HepG2 (cell line): ENCODE measurements around the gene TMEM209. TPM values are rescaled to one million over a fixed set of nuclear protein-coding genes. Genes with fewer than 3 reads are reported as not detected.

ENCODE experiments used
- ATAC-seq: fragments of 200-7000 bp; cut with Tn5 transposase; 3 replicates; pipeline ENCODE4 v1.9.1; 2020; ENCODE audit warnings: mild to moderate bottlenecking, moderate library complexity
- BruUV-seq: library from RNA; stranded (reverse); fragments of 400-500 nt; replicated peaks from 2 replicates; lab custom pipeline; 2021; lab: Mats Ljungman, UMichigan
- CTCF ChIA-PET: fragments of 300-600 bp; formaldehyde crosslinking; extraction: SDS; loops from one replicate; lab custom pipeline; 2021; ENCODE audit warnings: low total read pairs, inconsistent platforms, low intra/inter-chr PET ratio; lab: Yijun Ruan, JAX
- POLR2A ChIA-PET: fragments of 350-600 bp; sonication (Branson Sonifier 250); formaldehyde crosslinking; loops from one replicate; lab custom pipeline; 2020; ENCODE audit warnings: antibody characterized with exemption, inconsistent platforms; lab: Yijun Ruan, JAX
- DNase-seq: peaks from one replicate; pipeline ENCODE4 v3.0.0-alpha.2; 2015; ENCODE audit warnings: low spot score
- FAIRE-seq: peaks from 3 replicates; lab custom pipeline; 2011; peaks lifted over from hg19 to GRCh38; lab: Jason Lieb, UNC
- H2AFZ ChIP-seq: one replicate; pipeline ENCODE4 v1.6.1; 2011; ENCODE audit warnings: low read length, inconsistent platforms
- H3K27ac ChIP-seq: fragments of 300-600 bp; 3 replicates; pipeline ENCODE4 v1.8.0; 2011; ENCODE audit warnings: mixed run types, mild to moderate bottlenecking, mixed read lengths, low read length, inconsistent platforms; ENCODE audit not compliant: insufficient read depth; ENCODE audit errors: extremely low read length
- H3K27me3 ChIP-seq, 2 experiments: fragments of 200-600 bp in 1 of 2; 2 replicates in 1 of 2; 3 replicates in 1 of 2; pipeline versions ENCODE4 v1.6.0 to v1.8.0; 2011; ENCODE audit warnings: low read length in 2 of 2, mild to moderate bottlenecking in 2 of 2, moderate library complexity in 2 of 2, inconsistent platforms in 1 of 2; ENCODE audit not compliant: insufficient read depth in 2 of 2, control insufficient read depth in 1 of 2
- H3K36me3 ChIP-seq, 2 experiments: fragments of 200-600 bp in 1 of 2; replicated peaks in 1 of 2; 2 replicates in 1 of 2; 3 replicates in 1 of 2; pipeline versions ENCODE4 v1.5.1 to v1.8.0; 2011; ENCODE audit warnings: low read length in 2 of 2, inconsistent platforms in 1 of 2; ENCODE audit not compliant: insufficient read depth in 2 of 2, control insufficient read depth in 1 of 2
- H3K4me1 ChIP-seq: 2 replicates; pipeline ENCODE4 v1.5.1; 2012; ENCODE audit warnings: low read length, inconsistent platforms; ENCODE audit not compliant: insufficient read depth
- H3K4me2 ChIP-seq: 2 replicates; pipeline ENCODE4 v1.6.0; 2011; ENCODE audit warnings: low read depth, low read length, inconsistent platforms
- H3K4me3 ChIP-seq, 3 experiments: fragments of 200-600 bp in 1 of 3; sonication (generic), shearing (Covaris generic) in 1 of 3; replicated peaks in 1 of 3; 2 replicates each; pipeline ENCODE4 v1.5.1; 2011 to 2016; ENCODE audit warnings: low read length in 3 of 3, inconsistent platforms in 2 of 3, low read depth in 2 of 3, mild to moderate bottlenecking in 2 of 3, control low read depth in 1 of 3, mixed read lengths in 1 of 3; ENCODE audit not compliant: insufficient read depth in 1 of 3
- H3K79me2 ChIP-seq: one replicate; pipeline ENCODE4 v1.6.1; 2011; ENCODE audit warnings: low read length, inconsistent platforms; ENCODE audit not compliant: insufficient read depth
- H3K9ac ChIP-seq: 2 replicates; pipeline ENCODE4 v1.6.0; 2011; ENCODE audit warnings: mild to moderate bottlenecking, low read depth, low read length, inconsistent platforms; ENCODE audit not compliant: insufficient read depth
- H3K9me3 ChIP-seq: 2 replicates; pipeline ENCODE4 v1.5.1; 2012; ENCODE audit warnings: mild to moderate bottlenecking, low read length
- H4K20me1 ChIP-seq: 2 replicates; pipeline ENCODE4 v1.6.0; 2011; ENCODE audit warnings: inconsistent platforms, mild to moderate bottlenecking, low read length, moderate library complexity; ENCODE audit not compliant: insufficient read depth
- ELF1 ChIP-seq: sonication (generic); formaldehyde crosslinking; IDR thresholded peaks from 2 replicates; pipeline ENCODE4 v1.4.0; 2020; ENCODE audit warnings: missing genetic modification reagents
- PLRG1 ChIP-seq: fragments of 450-650 bp; conservative IDR thresholded peaks from 2 replicates; pipeline ENCODE4 v1.6.1; 2016
- STAG1 ChIP-seq: sonication (generic); formaldehyde crosslinking; IDR thresholded peaks from 2 replicates; pipeline ENCODE4 v1.4.0; 2020; ENCODE audit warnings: missing genetic modification reagents
- XRCC5 ChIP-seq: fragments of 200-400 bp; formaldehyde crosslinking; optimal IDR thresholded peaks from 2 replicates; pipeline ENCODE3; 2017; ENCODE audit warnings: mild to moderate bottlenecking, low read length
- ZNF737 ChIP-seq: sonication (generic); formaldehyde crosslinking; IDR thresholded peaks from 2 replicates; pipeline ENCODE4 v1.5.0; 2020; ENCODE audit warnings: missing genetic modification reagents, mild to moderate bottlenecking, borderline replicate concordance
- ZNF761 ChIP-seq: sonication (generic); formaldehyde crosslinking; conservative IDR thresholded peaks from 2 replicates; pipeline ENCODE4 v1.4.0; 2020; ENCODE audit warnings: mild to moderate bottlenecking, missing genetic modification reagents
- WGBS: methylation state at CpG from one replicate; pipeline ENCODE4 v1.1.6; 2017; ENCODE audit warnings: low lambda C conversion rate; 5-methylcytosine and 5-hydroxymethylcytosine counted together
- in situ Hi-C: cut with HindIII; loops from 2 replicates; pipeline ENCODE4 v1.10.0; 2017; ENCODE audit warnings: low pct_unique_long_range_greater_than_20kb; ENCODE audit not compliant: extremely low pct_ligation_motif_present
- intact Hi-C: fragments of 100-400 bp; cut with micrococcal nuclease; formaldehyde crosslinking; loops from one replicate; pipeline ENCODE4 v1.10.0; 2022; ENCODE audit not compliant: unreplicated experiment
- polyA plus RNA-seq, 8 experiments: library from polyadenylated mRNA; depleted of rRNA in 3 of 8; stranded (reverse) in 7 of 8; unstranded in 1 of 8; fragments of >200 nt; fragmentation: Illumina TruSeq in 4 of 8; extraction: Trizol in 4 of 8; gene quantifications; 2 replicates each; pipeline versions ENCODE4 v1.2.1 to v1.2.3, GENCODE V29; 2011 to 2016; ENCODE audit warnings: low read depth in 4 of 8, missing spikeins in 1 of 8, mixed read lengths in 1 of 8; ENCODE audit not compliant: insufficient read depth in 1 of 8
- total RNA-seq, 5 experiments: library from RNA; depleted of rRNA; stranded (reverse); fragments of >200 nt; fragmentation: Illumina TruSeq; extraction: Trizol; gene quantifications; 2 replicates each; pipeline ENCODE4 v1.2.3, GENCODE V29; 2016; ENCODE audit warnings: low read depth in 1 of 5
- TF ChIP-seq, protein P1 (sequence below): sonication (generic); formaldehyde crosslinking; IDR thresholded peaks from 2 replicates; pipeline ENCODE4 v1.4.0; 2020; ENCODE audit warnings: missing genetic modification reagents
- TF ChIP-seq, protein P2 (sequence below): sonication (generic); formaldehyde crosslinking; IDR thresholded peaks from 2 replicates; pipeline ENCODE4 v1.5.0; 2020; ENCODE audit warnings: mild to moderate bottlenecking, missing genetic modification reagents, moderate library complexity
- TF ChIP-seq, protein P3 (sequence below): sonication (generic); formaldehyde crosslinking; IDR thresholded peaks from 2 replicates; pipeline ENCODE4 v1.4.0; 2020; ENCODE audit warnings: mild to moderate bottlenecking, missing genetic modification reagents

The TMEM209 gene
- total and polyA plus RNA-seq, 2 of the 13 experiments (the other 11 are each of a cell fraction or from before 2014, with no cell fraction given): 14.5 to 15.6 TPM

DNA sequence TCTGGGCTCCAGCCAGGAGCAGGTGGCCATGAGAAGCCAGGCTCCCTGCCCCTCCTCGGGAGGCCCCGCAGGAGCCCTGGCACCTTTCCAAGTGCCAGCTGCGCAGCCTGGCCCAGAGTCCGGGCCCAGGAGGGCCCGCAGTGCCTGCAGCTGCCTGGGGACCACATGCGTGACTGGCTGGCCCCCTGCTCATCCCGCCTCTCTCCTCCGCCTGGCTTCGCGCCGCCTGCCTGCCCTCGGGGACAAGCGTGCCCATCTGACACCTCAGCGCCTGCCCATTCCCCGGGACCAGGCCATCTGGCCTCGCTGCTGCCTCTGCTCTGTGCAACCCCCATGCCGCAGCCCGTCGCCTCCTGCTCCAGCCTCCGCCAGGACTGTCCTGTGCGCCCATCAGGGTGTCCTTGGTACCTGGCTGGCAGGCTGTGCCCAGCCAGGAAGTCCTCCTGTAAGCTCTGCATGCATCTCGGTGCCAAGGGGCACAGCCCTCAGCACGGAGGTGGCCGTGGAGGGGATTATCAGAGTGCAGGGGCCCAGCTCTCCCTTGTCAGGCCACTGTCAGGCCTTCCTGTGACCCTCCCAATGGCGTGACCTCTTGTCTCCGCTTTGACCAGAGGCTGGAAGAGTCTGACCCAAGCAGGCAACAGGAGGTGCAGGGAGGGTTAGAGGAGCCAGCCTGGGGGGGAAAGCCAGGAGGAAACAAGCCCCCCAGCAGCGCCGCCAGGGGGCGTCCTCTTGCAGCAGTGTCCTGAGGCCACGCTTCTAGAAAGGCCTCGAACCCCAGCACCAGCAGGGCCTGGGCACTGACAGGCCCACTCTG lies 50.5 kb downstream of the TMEM209 start (continued):
- TF ChIP-seq, protein P1, sequence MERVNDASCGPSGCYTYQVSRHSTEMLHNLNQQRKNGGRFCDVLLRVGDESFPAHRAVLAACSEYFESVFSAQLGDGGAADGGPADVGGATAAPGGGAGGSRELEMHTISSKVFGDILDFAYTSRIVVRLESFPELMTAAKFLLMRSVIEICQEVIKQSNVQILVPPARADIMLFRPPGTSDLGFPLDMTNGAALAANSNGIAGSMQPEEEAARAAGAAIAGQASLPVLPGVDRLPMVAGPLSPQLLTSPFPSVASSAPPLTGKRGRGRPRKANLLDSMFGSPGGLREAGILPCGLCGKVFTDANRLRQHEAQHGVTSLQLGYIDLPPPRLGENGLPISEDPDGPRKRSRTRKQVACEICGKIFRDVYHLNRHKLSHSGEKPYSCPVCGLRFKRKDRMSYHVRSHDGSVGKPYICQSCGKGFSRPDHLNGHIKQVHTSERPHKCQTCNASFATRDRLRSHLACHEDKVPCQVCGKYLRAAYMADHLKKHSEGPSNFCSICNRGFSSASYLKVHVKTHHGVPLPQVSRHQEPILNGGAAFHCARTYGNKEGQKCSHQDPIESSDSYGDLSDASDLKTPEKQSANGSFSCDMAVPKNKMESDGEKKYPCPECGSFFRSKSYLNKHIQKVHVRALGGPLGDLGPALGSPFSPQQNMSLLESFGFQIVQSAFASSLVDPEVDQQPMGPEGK (CRISPR knock-in tag): peak; percentile 36; the same call in 1 of the 2 replicates
- no peak for TF ChIP-seq PLRG1
- TF ChIP-seq ELF1: no peak
- no peak for TF ChIP-seq ZNF737
- TF ChIP-seq XRCC5: peak; percentile 48
- TF ChIP-seq ZNF761 (CRISPR knock-in tag): no peak

DNA sequence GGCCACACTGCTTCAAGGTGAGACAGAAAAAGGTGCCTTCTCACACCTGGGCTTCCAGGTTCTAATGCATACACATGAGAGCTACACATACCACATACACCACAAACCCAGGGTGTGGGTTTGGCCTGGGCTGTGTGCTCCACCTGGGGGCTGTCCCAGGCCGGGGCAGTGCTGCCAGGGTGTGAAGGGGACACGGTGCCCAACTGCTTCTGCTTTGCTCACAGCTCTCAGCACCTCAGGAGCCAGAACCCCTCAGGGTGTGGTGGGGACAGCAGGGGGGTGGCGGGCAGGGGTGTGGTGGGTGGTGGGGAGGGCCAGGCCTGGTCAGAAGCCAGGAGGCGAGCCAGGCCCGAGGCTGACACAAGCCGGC lies 51.1 kb downstream of the TMEM209 start:
- Histone ChIP-seq H3K4me3 (peak overlapping the region in 1 of 3 experiments; percentile 41; a peak in 1 of 6 replicates), H3K79me2 (no peaks in the 10 kb centered on the region), H3K9me3 (no peaks in the 10 kb centered on the region), H3K27me3 (no peaks in the 10 kb centered on the region), H3K27ac (no peak overlapping the region), H2AFZ (no peak overlapping the region), H4K20me1 (no peaks in the 10 kb centered on the region), H3K36me3 (no peaks in the 10 kb centered on the region), H3K4me2 (peak overlapping the region; percentile 61), H3K9ac (peak overlapping the region; percentile 43; the same call in 1 of the 2 replicates), H3K4me1 (peaks cover 16% of the 10 kb centered on the region)
- TF ChIP-seq STAG1 (CRISPR knock-in tag): peak; percentile 39; the same call in 1 of the 2 replicates
- TF ChIP-seq, protein P2, sequence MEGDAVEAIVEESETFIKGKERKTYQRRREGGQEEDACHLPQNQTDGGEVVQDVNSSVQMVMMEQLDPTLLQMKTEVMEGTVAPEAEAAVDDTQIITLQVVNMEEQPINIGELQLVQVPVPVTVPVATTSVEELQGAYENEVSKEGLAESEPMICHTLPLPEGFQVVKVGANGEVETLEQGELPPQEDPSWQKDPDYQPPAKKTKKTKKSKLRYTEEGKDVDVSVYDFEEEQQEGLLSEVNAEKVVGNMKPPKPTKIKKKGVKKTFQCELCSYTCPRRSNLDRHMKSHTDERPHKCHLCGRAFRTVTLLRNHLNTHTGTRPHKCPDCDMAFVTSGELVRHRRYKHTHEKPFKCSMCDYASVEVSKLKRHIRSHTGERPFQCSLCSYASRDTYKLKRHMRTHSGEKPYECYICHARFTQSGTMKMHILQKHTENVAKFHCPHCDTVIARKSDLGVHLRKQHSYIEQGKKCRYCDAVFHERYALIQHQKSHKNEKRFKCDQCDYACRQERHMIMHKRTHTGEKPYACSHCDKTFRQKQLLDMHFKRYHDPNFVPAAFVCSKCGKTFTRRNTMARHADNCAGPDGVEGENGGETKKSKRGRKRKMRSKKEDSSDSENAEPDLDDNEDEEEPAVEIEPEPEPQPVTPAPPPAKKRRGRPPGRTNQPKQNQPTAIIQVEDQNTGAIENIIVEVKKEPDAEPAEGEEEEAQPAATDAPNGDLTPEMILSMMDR (CRISPR knock-in tag): peak; percentile 52
- TF ChIP-seq, protein P3, sequence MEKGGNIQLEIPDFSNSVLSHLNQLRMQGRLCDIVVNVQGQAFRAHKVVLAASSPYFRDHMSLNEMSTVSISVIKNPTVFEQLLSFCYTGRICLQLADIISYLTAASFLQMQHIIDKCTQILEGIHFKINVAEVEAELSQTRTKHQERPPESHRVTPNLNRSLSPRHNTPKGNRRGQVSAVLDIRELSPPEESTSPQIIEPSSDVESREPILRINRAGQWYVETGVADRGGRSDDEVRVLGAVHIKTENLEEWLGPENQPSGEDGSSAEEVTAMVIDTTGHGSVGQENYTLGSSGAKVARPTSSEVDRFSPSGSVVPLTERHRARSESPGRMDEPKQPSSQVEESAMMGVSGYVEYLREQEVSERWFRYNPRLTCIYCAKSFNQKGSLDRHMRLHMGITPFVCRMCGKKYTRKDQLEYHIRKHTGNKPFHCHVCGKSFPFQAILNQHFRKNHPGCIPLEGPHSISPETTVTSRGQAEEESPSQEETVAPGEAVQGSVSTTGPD (CRISPR knock-in tag): no peak
- intact Hi-C loops (loop anchor here (5.0 kb wide), 1 partner anchor 82 kb away; the partner anchor contains the start of gene KLHDC10), in situ Hi-C loops (no loop called here)
- WGBS: no CpG with 5 or more reads among the region's 6 CpGs
- POLR2A ChIA-PET: no interaction called here
- CTCF ChIA-PET: interaction anchor here (1.4 kb wide), 1 partner anchor 567 kb away, joined by 3 read pairs; no protein-coding TSS in a partner anchor
- no peak for DNase-seq
- peak; percentile 81 for ATAC-seq
- BruUV-seq: no TSS peak
- FAIRE-seq: no peak
